Measurements from ENCODE around the gene FLAD1. TPM values are rescaled to one million over a fixed set of nuclear protein-coding genes. Genes with fewer than 3 reads are reported as not detected.

Gene FLAD1
- total and polyA plus RNA-seq, 2 of the 4 experiments (the other 2 are of a cell fraction): 26.3 to 37.3 TPM

DNA sequence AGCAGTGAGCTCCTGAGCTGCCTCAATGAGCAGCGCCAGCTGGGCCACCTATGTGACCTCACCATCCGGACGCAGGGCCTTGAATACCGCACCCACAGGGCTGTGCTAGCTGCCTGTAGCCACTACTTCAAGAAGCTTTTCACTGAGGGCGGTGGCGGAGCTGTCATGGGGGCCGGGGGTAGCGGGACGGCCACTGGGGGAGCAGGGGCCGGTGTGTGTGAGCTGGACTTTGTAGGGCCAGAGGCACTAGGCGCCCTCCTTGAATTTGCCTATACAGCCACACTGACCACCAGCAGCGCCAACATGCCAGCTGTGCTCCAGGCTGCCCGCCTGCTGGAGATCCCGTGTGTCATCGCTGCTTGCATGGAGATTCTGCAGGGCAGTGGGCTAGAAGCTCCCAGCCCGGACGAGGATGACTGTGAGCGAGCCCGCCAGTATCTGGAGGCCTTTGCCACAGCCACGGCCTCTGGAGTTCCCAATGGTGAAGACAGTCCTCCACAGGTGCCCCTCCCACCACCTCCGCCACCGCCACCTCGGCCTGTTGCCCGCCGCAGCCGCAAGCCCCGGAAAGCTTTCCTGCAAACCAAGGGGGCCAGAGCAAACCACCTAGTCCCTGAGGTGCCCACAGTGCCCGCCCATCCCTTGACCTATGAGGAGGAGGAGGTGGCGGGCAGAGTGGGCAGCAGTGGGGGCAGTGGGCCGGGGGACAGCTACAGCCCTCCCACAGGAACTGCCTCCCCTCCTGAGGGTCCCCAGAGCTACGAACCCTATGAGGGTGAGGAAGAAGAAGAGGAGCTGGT, 31.8 kb downstream of the FLAD1 start:
- intact Hi-C loops (cut with micrococcal nuclease) (no loop called here), in situ Hi-C loops (cut with MboI; ENCODE audit: low sequenced_read_pairs) (no loop called here)

More for the DNA sequence above, 31.8 kb downstream of the FLAD1 start:
- H3K9me1 ChIP-seq (ENCODE audit: insufficient read depth, low read length): peaks cover 2% of the 10 kb centered on the region; the same call in 1 of the 2 replicates
- no peak overlapping the region for H3K14ac ChIP-seq (replicated peaks; ENCODE audit: low read depth, low read length)
- H4K5ac ChIP-seq (ENCODE audit: low read depth, low read length): no peak overlapping the region
- dilution Hi-C loops (cut with HindIII; ENCODE audit: low sequenced_read_pairs, unreplicated experiment): no loop called here
- H2AK9ac ChIP-seq (replicated peaks; ENCODE audit: low read depth, low read length, poor library complexity): peak overlapping the region; percentile 13
- H3K4me2 ChIP-seq (ENCODE audit: low read depth, low read length): no peak overlapping the region
- no peaks in the 10 kb centered on the region for H3K9me3 ChIP-seq (ENCODE audit: control insufficient read depth, insufficient read depth, low read length)
- H3K9ac ChIP-seq (ENCODE audit: low read depth, low read length): no peak overlapping the region
- ChIA-PET POLR2A (ENCODE audit: unreplicated experiment) (interaction anchor here (0.6 kb wide), 1 partner anchor 457 kb away, joined by 13 read pairs; the partner anchor contains the start of gene UBE2Q1), CTCF (interaction anchor here (1.0 kb wide), 1 partner anchor 43 kb away, joined by 3 read pairs; no protein-coding TSS in a partner anchor)
- no peak overlapping the region for H2AK5ac ChIP-seq (ENCODE audit: low read depth, low read length)
- DNase-seq (no peak), ATAC-seq (ENCODE audit: low read depth) (no peak)
- no peak overlapping the region for H2BK5ac ChIP-seq (ENCODE audit: low read depth, low read length, poor library complexity, severe bottlenecking)
- H4K8ac ChIP-seq (ENCODE audit: low read depth in 2 of 2, low read length in 2 of 2): no peak overlapping the region
- TF ChIP-seq FOS (IDR thresholded peaks at IDR 0.05; ENCODE audit: low read depth, low read length) (no peak), POLR2A (IDR thresholded peaks at IDR 0.05; ENCODE audit: low read depth, low read length) (no peak), MAZ (IDR thresholded peaks at IDR 0.05; ENCODE audit: borderline replicate concordance, low read depth, low read length) (no peak), SMC3 (IDR thresholded peaks at IDR 0.05; ENCODE audit: low read depth, low read length) (no peak), NFE2L2 (IDR thresholded peaks at IDR 0.05; ENCODE audit: low read depth, low read length) (no peak), RFX5 (IDR thresholded peaks at IDR 0.05; ENCODE audit: low read depth, low read length) (no peak), ELK1 (IDR thresholded peaks at IDR 0.05; ENCODE audit: borderline replicate concordance, low read depth, low read length) (no peak)
- TF ChIP-seq, protein P1, sequence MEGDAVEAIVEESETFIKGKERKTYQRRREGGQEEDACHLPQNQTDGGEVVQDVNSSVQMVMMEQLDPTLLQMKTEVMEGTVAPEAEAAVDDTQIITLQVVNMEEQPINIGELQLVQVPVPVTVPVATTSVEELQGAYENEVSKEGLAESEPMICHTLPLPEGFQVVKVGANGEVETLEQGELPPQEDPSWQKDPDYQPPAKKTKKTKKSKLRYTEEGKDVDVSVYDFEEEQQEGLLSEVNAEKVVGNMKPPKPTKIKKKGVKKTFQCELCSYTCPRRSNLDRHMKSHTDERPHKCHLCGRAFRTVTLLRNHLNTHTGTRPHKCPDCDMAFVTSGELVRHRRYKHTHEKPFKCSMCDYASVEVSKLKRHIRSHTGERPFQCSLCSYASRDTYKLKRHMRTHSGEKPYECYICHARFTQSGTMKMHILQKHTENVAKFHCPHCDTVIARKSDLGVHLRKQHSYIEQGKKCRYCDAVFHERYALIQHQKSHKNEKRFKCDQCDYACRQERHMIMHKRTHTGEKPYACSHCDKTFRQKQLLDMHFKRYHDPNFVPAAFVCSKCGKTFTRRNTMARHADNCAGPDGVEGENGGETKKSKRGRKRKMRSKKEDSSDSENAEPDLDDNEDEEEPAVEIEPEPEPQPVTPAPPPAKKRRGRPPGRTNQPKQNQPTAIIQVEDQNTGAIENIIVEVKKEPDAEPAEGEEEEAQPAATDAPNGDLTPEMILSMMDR (conservative IDR thresholded peaks at IDR 0.05; ENCODE audit: low read depth, low read length): no peak
- TF ChIP-seq, protein P2, sequence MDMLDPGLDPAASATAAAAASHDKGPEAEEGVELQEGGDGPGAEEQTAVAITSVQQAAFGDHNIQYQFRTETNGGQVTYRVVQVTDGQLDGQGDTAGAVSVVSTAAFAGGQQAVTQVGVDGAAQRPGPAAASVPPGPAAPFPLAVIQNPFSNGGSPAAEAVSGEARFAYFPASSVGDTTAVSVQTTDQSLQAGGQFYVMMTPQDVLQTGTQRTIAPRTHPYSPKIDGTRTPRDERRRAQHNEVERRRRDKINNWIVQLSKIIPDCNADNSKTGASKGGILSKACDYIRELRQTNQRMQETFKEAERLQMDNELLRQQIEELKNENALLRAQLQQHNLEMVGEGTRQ (IDR thresholded peaks at IDR 0.05; ENCODE audit: low read depth, low read length): no peak
- H3K27ac ChIP-seq (ENCODE audit: insufficient read depth, low read length): no peak overlapping the region
- no peak overlapping the region for H3K4ac ChIP-seq (ENCODE audit: low read depth, low read length)
- H3K23ac ChIP-seq (ENCODE audit: low read depth, low read length): no peak overlapping the region
- no peak overlapping the region for H4K91ac ChIP-seq (ENCODE audit: insufficient read depth, low read depth, low read length)
- WGBS, 2 experiments (ENCODE audit: extremely low coverage in 2 of 2, insufficient read length in 1 of 2): 90% methylated on average over 9 of the region's 31 CpGs; no CpG with 5 or more reads in 1 of the 2 experiments
- no peak overlapping the region for H3K4me3 ChIP-seq (ENCODE audit: insufficient read depth, low read depth, low read length)
- no peak overlapping the region for H3K56ac ChIP-seq (ENCODE audit: extremely low read depth, insufficient read depth, low read length)
- H3K27me3 ChIP-seq (ENCODE audit: control insufficient read depth, insufficient read depth, low read length): no peaks in the 10 kb centered on the region
- no peak overlapping the region for H2AFZ ChIP-seq (replicated peaks; ENCODE audit: low read length, poor library complexity)
- no TSS peak for BruUV-seq (replicated peaks)
- H4K20me1 ChIP-seq (ENCODE audit: insufficient read depth, low read length): peaks cover 15% of the 10 kb centered on the region
- H2BK120ac ChIP-seq (ENCODE audit: low read depth, low read length): no peak overlapping the region
- H3K79me1 ChIP-seq (ENCODE audit: low read depth in 1 of 2, low read length in 2 of 2): peaks cover 0 to 14% of the 10 kb centered on the region in 2 experiments; a peak in 2 of 4 replicates
- no peak overlapping the region for H3K18ac ChIP-seq (ENCODE audit: low read depth, low read length)
- H3K4me1 ChIP-seq (ENCODE audit: control insufficient read depth, insufficient read depth, low read length): peaks cover 9% of the 10 kb centered on the region; the same call in 1 of the 2 replicates
- H2BK20ac ChIP-seq (ENCODE audit: low read depth, low read length): no peak overlapping the region
- H3K36me3 ChIP-seq (ENCODE audit: control insufficient read depth, insufficient read depth, low read length): peaks cover 22% of the 10 kb centered on the region
- no peak overlapping the region for H2BK15ac ChIP-seq (ENCODE audit: low read depth, low read length)
